HG03025 (cell line): ENCODE results near the gene PIP5K1B.
A peak's percentile ranks its signal among the peaks of the same experiment; 100 is the strongest.
"Not testable (repeated sequence)": the region's sequence is repeated elsewhere in the genome, so short reads cannot be mapped to it uniquely, and the experiment has no call there.

ENCODE experiments used
- ATAC-seq: cut with Tn5 transposase; IDR thresholded peaks from one replicate; pipeline ENCODE4 v1.9.1; 2021; ENCODE audit warnings: mild to moderate bottlenecking, moderate library complexity; ENCODE audit not compliant: unreplicated experiment, low FRiP score

The PIP5K1B gene

GRCh38 chr9:68704814-68705530, at the start of gene PIP5K1B:
TSS of gene PIP5K1B (plus strand) at chr9:68705240. CDS start at chr9:68822615, 117,375 bp downstream.
- ATAC-seq, result peak; percentile 70

GRCh38 chr9:68664036-68664435, 41.0 kb upstream of the PIP5K1B start:
- no peak for ATAC-seq

GRCh38 chr9:68668127-68668526, 36.9 kb upstream of the PIP5K1B start:
- ATAC-seq, result no peak

GRCh38 chr9:68669218-68669617, 35.8 kb upstream of the PIP5K1B start:
- no peak for ATAC-seq

- no peak for ATAC-seq
These were observed 32.8 kb upstream of the PIP5K1B start for GRCh38 chr9:68672215-68672614.

GRCh38 chr9:68672625-68673024, 32.4 kb upstream of the PIP5K1B start:
- ATAC-seq, result no peak

GRCh38 chr9:68678430-68678829, 26.6 kb upstream of the PIP5K1B start:
- ATAC-seq, result no peak

GRCh38 chr9:68683433-68683832, 21.6 kb upstream of the PIP5K1B start:
- ATAC-seq, result no peak

GRCh38 chr9:68685213-68685612, 19.8 kb upstream of the PIP5K1B start:
- no peak for ATAC-seq

- peak; percentile 77 for ATAC-seq
These were observed 19.3 kb upstream of the PIP5K1B start for GRCh38 chr9:68685770-68686169.

- ATAC-seq, result no peak
These were observed 15.0 kb upstream of the PIP5K1B start for GRCh38 chr9:68690088-68690487.

GRCh38 chr9:68692519-68692918, 12.5 kb upstream of the PIP5K1B start:
- no peak for ATAC-seq

- ATAC-seq, result no peak
These were observed 10.9 kb upstream of the PIP5K1B start for GRCh38 chr9:68694125-68694524.

GRCh38 chr9:68697851-68698250, 7.2 kb upstream of the PIP5K1B start:
- ATAC-seq, result no peak

GRCh38 chr9:68698943-68699509, 6.0 kb upstream of the PIP5K1B start:
- ATAC-seq, result no peak

- not testable (repeated sequence) for ATAC-seq
These were observed 5.4 kb upstream of the PIP5K1B start for GRCh38 chr9:68699625-68700024.

- ATAC-seq, result no peak
These were observed 2.5 kb upstream of the PIP5K1B start for GRCh38 chr9:68702493-68702892.

GRCh38 chr9:68703672-68704071, 1.4 kb upstream of the PIP5K1B start:
- no peak for ATAC-seq

- no peak for ATAC-seq
These were observed 584 bp upstream of the PIP5K1B start for GRCh38 chr9:68704498-68704813.

- ATAC-seq, result peak; percentile 4
These were observed 707 bp downstream of the PIP5K1B start for GRCh38 chr9:68705531-68706362.

- peak; percentile 32 for ATAC-seq
These were observed 1.5 kb downstream of the PIP5K1B start for GRCh38 chr9:68706363-68707201.
